RWPE2 (cell line): ENCODE data around the gene CTSS.
A peak's percentile ranks its signal among the peaks of the same experiment; 100 is the strongest.

Experiments
- ATAC-seq: fragments of 200-7000 bp; cut with Tn5 transposase; 3 replicates; pipeline ENCODE4 v1.9.1; 2021; ENCODE audit warnings: low read depth
- DNase-seq: peaks from one replicate; pipeline ENCODE4 v3.0.0-alpha.2; 2020; ENCODE audit warnings: low spot score
- H3K27ac ChIP-seq: fragments of 450-650 bp; 2 replicates; pipeline ENCODE4 v1.5.1; 2017; ENCODE audit warnings: mild to moderate bottlenecking; ENCODE audit not compliant: poor library complexity, severe bottlenecking
- H3K27me3 ChIP-seq: fragments of 250-450 bp; sonication (Bioruptor Pico); 2 replicates; pipeline ENCODE4 v1.5.1; 2021; ENCODE audit warnings: mild to moderate bottlenecking, moderate library complexity; ENCODE audit not compliant: insufficient read depth, poor library complexity, severe bottlenecking
- H3K36me3 ChIP-seq: fragments of 250-450 bp; sonication (Bioruptor Pico); 2 replicates; pipeline ENCODE4 v1.5.1; 2020; ENCODE audit warnings: low read depth, mild to moderate bottlenecking, moderate library complexity
- H3K4me1 ChIP-seq: fragments of 250-450 bp; sonication (Bioruptor Pico); 2 replicates; pipeline ENCODE4 v1.5.1; 2021; ENCODE audit warnings: mild to moderate bottlenecking, moderate library complexity; ENCODE audit not compliant: insufficient read depth, poor library complexity, severe bottlenecking
- H3K4me3 ChIP-seq: fragments of 250-450 bp; sonication (Bioruptor Pico); 2 replicates; pipeline ENCODE4 v1.5.1; 2021; ENCODE audit warnings: mild to moderate bottlenecking, moderate library complexity; ENCODE audit not compliant: severe bottlenecking
- H3K9me3 ChIP-seq: fragments of 250-450 bp; sonication (Bioruptor Pico); 2 replicates; pipeline ENCODE4 v1.5.1; 2021; ENCODE audit warnings: mild to moderate bottlenecking, moderate library complexity; ENCODE audit not compliant: severe bottlenecking
- CTCF ChIP-seq: fragments of 450-650 bp; IDR thresholded peaks from one replicate; pipeline ENCODE4 v1.5.1; 2017; ENCODE audit warnings: mild to moderate bottlenecking, moderate library complexity; ENCODE audit not compliant: poor library complexity, severe bottlenecking

Gene CTSS

DNA sequence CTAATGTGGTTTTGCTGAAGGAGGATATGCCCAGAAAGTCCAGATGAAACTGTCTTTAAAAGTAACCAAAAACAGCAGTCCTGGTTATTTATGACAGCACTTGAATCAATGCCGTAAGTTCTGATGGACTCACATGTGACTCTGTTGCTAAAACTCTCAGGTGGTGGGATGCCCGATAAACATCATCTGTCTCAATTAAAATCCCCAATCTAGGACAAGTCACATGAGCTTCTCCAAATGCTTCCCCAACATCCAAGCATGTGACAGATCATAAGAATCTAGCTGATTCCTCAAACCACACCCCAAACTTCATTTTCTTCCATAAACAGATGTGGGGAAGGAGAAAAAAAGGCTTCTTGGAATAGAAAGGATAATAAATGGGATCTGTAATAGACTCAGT, 43.3 kb upstream of the CTSS start:
- ATAC-seq = no peak
- no peaks in the 10 kb centered on the region for H3K9me3 ChIP-seq
- TF ChIP-seq CTCF = no peak
- peaks cover 33% of the 10 kb centered on the region for H3K36me3 ChIP-seq
- H3K27me3 ChIP-seq = no peaks in the 10 kb centered on the region
- DNase-seq = no peak
- no peak overlapping the region for H3K4me3 ChIP-seq
- H3K4me1 ChIP-seq = peaks cover 7% of the 10 kb centered on the region
- H3K27ac ChIP-seq = peak overlapping the region; percentile 46

DNA sequence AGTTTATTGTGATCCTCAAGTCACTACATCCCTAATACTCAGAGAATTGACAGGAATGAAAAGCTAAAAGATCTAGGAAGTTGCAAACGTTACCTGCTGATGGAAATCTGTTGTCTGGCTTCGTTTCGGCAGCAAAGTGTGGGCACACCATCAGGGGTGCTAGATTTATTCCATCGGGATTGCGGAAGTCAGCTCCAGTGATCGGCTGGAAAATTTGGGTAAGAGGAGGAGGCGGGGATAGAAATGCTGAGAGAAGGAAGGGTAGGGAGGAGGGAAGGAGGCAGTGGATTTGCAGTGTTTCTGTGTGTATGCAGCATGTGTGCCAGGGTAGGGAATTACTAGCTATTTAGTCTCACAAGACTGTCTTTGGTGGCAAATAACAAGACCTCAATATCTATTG, 42.5 kb upstream of the CTSS start, which contains the start of gene CTSK:
CTSK (minus strand) TSS at position 140 of the 400 bp plus-strand sequence. CDS start 1,455 bp downstream, outside the sequence.
- Histone ChIP-seq H3K4me3 (no peak within 1 kb of the TSS), H3K4me1 (peaks cover 7% of the 10 kb centered on the region), H3K27me3 (no peaks in the 10 kb centered on the region), H3K27ac (peak within 1 kb of the TSS; percentile 46), H3K36me3 (peaks cover 27% of the 10 kb centered on the region), H3K9me3 (no peaks in the 10 kb centered on the region)
- DNase-seq (no peak), ATAC-seq (no peak)
- no peak for TF ChIP-seq CTCF

DNA sequence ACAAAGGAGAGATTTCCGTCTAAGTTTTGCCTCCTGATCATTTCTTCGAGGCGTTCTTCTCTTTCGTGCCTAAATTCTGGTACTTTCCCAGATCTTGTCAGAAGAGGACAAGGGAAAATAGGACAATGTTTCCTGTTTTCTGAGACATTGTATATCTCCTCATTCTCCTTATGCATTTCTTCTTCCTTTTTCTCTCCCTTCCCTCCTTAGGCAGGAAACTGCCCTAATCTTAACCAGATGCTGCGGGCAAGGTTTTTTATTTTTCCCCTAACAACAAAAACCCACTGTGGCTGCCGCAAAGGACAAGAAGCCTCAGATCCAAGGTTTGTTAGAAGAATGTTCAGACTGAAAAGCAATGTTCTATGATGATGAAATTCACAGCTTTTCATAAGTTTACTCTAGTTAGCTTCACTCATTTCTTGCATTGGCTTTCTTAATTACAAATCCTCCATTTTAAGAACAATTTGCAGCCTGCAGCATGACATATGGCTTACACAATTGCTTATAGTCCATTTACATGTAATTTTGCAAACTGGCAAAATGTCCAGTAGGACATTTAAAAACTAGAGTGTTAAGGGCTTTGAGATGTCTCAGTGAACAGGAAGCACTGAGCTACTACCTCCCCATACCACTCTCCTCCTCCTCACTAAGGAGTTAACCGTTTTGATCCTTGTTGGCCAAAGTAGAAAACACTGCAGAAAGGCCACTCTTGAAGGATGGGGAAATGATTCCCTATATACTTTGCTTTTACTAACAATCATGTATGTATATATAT, 41.9 kb upstream of the CTSS start:
- TF ChIP-seq CTCF = no peak
- ATAC-seq (no peak), DNase-seq (no peak)
- H3K9me3 ChIP-seq = no peaks in the 10 kb centered on the region
- peaks cover 7% of the 10 kb centered on the region for H3K4me1 ChIP-seq
- H3K36me3 ChIP-seq = peaks cover 20% of the 10 kb centered on the region
- H3K27ac ChIP-seq = no peak overlapping the region
- H3K4me3 ChIP-seq = no peak overlapping the region
- H3K27me3 ChIP-seq = no peaks in the 10 kb centered on the region

DNA sequence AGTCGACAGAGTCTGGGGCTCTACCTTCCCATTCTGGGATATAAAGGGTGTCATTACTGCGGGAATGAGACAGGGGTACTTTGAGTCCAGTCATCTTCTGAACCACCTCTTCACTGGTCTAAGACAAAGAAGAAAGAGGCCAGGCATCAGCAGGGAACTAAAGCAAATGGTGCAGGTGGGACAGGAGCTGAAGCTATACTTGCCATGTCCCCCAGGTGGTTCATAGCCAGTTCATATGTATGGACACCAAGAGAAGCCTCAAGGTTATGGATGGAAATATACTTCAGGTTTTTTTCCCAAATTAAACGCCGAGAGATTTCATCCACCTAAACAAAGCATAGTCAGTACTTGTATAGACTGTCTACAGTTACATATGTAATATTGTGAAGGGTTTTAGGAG, 40.3 kb upstream of the CTSS start:
- Histone ChIP-seq H3K27ac (no peak overlapping the region), H3K4me1 (peaks cover 7% of the 10 kb centered on the region), H3K27me3 (no peaks in the 10 kb centered on the region), H3K36me3 (peaks cover 5% of the 10 kb centered on the region), H3K4me3 (no peak overlapping the region), H3K9me3 (no peaks in the 10 kb centered on the region)
- DNase-seq (no peak), ATAC-seq (no peak)
- no peak for TF ChIP-seq CTCF

DNA sequence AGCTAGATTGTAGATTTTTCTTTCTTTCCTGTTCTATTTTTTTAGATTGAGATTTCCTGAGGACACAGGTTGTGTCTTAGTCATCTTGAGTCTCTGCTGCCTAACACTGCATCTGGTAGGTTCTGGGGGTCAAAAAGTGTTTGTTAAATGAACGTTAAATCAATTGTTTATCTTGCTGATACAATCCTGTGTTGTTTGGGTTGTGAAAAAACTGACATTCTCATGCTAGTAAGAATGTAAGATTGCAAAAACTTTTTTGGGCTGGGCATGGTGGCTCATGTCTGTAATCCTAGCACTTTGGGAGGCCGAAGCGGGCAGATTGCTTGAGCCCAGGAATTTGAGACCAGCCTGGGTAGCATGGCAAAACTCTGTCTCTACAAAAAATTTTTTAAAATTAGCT, 39.1 kb upstream of the CTSS start:
- Histone ChIP-seq H3K36me3 (no peaks in the 10 kb centered on the region), H3K27me3 (no peaks in the 10 kb centered on the region), H3K4me3 (no peak overlapping the region), H3K4me1 (peaks cover 1% of the 10 kb centered on the region), H3K27ac (no peak overlapping the region), H3K9me3 (no peaks in the 10 kb centered on the region)
- TF ChIP-seq CTCF = no peak
- no peak for DNase-seq
- peak; percentile 40; the same call in 1 of the 3 replicates for ATAC-seq
